Measurements from ENCODE around the gene HINT3.
"Not testable (repeated sequence)": the region's sequence is repeated elsewhere in the genome, so short reads cannot be mapped to it uniquely, and the experiment has no call there.

The HINT3 gene

GRCh38 chr6:125940247-125941041 lies 16.1 kb upstream of the HINT3 start:
- DNase-seq (ENCODE audit: low spot score) = no peak

GRCh38 chr6:125942672-125943527 lies 13.7 kb upstream of the HINT3 start:
- no peak for DNase-seq (ENCODE audit: low spot score)

- no peak for DNase-seq (ENCODE audit: low spot score)
Measured at GRCh38 chr6:125943528-125944433, 12.8 kb upstream of the HINT3 start.

- DNase-seq (ENCODE audit: low spot score) = peak; percentile 95
Measured at GRCh38 chr6:125944434-125944816, 12.1 kb upstream of the HINT3 start.

- no peak for DNase-seq (ENCODE audit: low spot score)
Measured at GRCh38 chr6:125944896-125945295, 11.7 kb upstream of the HINT3 start.

- no peak for DNase-seq (ENCODE audit: low spot score)
Measured at GRCh38 chr6:125945378-125946141, 11.0 kb upstream of the HINT3 start.

GRCh38 chr6:125947615-125948014 lies 9.0 kb upstream of the HINT3 start:
- no peak for DNase-seq (ENCODE audit: low spot score)

- DNase-seq (ENCODE audit: low spot score) = peak; percentile 63
Measured at GRCh38 chr6:125948455-125948854, 8.1 kb upstream of the HINT3 start.

GRCh38 chr6:125949069-125949468 lies 7.5 kb upstream of the HINT3 start:
- DNase-seq (ENCODE audit: low spot score) = no peak

GRCh38 chr6:125950293-125950692 lies 6.3 kb upstream of the HINT3 start:
- no peak for DNase-seq (ENCODE audit: low spot score)

- not testable (repeated sequence) for DNase-seq (ENCODE audit: low spot score)
Measured at GRCh38 chr6:125950716-125951115, 5.9 kb upstream of the HINT3 start.

GRCh38 chr6:125951323-125951722 lies 5.2 kb upstream of the HINT3 start:
- DNase-seq (ENCODE audit: low spot score) = no peak

GRCh38 chr6:125952764-125953501 lies 3.6 kb upstream of the HINT3 start:
- no peak for DNase-seq (ENCODE audit: low spot score)

GRCh38 chr6:125953502-125953875 lies 3.1 kb upstream of the HINT3 start:
- DNase-seq (ENCODE audit: low spot score) = no peak

GRCh38 chr6:125954735-125955339 lies 1.7 kb upstream of the HINT3 start:
- DNase-seq (ENCODE audit: low spot score) = no peak

- no peak for DNase-seq (ENCODE audit: low spot score)
Measured at GRCh38 chr6:125955973-125956372, 597 bp upstream of the HINT3 start.

- no peak for DNase-seq (ENCODE audit: low spot score)
Measured at GRCh38 chr6:125957391-125957693, 772 bp downstream of the HINT3 start.

- peak; percentile 89 for DNase-seq (ENCODE audit: low spot score)
Measured at GRCh38 chr6:125957845-125958244, 1.3 kb downstream of the HINT3 start.

GRCh38 chr6:125959041-125959440 lies 2.5 kb downstream of the HINT3 start:
- no peak for DNase-seq (ENCODE audit: low spot score)

GRCh38 chr6:125961117-125961516 lies 4.5 kb downstream of the HINT3 start:
- DNase-seq (ENCODE audit: low spot score) = peak; percentile 94
